ENCODE measurements around the gene MAN1A1. TPM values are rescaled to one million over a fixed set of nuclear protein-coding genes. Genes with fewer than 3 reads are reported as not detected.

The MAN1A1 gene
- total RNA-seq, 1 donor from 2014 or later = 35.4 TPM

- no peak for DNase-seq (ENCODE audit: extremely low read depth, low read depth, low spot score)
Observed at GRCh38 chr6:119152187-119152586, 197.4 kb downstream of the MAN1A1 start.

- DNase-seq (ENCODE audit: extremely low read depth, low read depth, low spot score) = no peak
Observed at GRCh38 chr6:119148825-119149525, 200.6 kb downstream of the MAN1A1 start.

GRCh38 chr6:119148098-119148824 lies 201.3 kb downstream of the MAN1A1 start:
- DNase-seq (ENCODE audit: extremely low read depth, low read depth, low spot score) = peak; percentile 63

GRCh38 chr6:119147101-119148053 lies 202.2 kb downstream of the MAN1A1 start:
- peak; percentile 69 for DNase-seq (ENCODE audit: extremely low read depth, low read depth, low spot score)

- no peak for DNase-seq (ENCODE audit: extremely low read depth, low read depth, low spot score)
Observed at GRCh38 chr6:119145111-119145510, 204.4 kb downstream of the MAN1A1 start.

- DNase-seq (ENCODE audit: extremely low read depth, low read depth, low spot score) = no peak
Observed at GRCh38 chr6:119142637-119143036, 206.9 kb downstream of the MAN1A1 start.

GRCh38 chr6:119142041-119142440 lies 207.5 kb downstream of the MAN1A1 start:
- DNase-seq (ENCODE audit: extremely low read depth, low read depth, low spot score) = no peak

GRCh38 chr6:119140196-119141140 lies 209.1 kb downstream of the MAN1A1 start:
- no peak for DNase-seq (ENCODE audit: extremely low read depth, low read depth, low spot score)

GRCh38 chr6:119138906-119139541 lies 210.5 kb downstream of the MAN1A1 start:
- no peak for DNase-seq (ENCODE audit: extremely low read depth, low read depth, low spot score)

- no peak for DNase-seq (ENCODE audit: extremely low read depth, low read depth, low spot score)
Observed at GRCh38 chr6:119137194-119138072, 212.1 kb downstream of the MAN1A1 start.

GRCh38 chr6:119134752-119135151 lies 214.8 kb downstream of the MAN1A1 start:
- no peak for DNase-seq (ENCODE audit: extremely low read depth, low read depth, low spot score)

- no peak for DNase-seq (ENCODE audit: extremely low read depth, low read depth, low spot score)
Observed at GRCh38 chr6:119133400-119133799, 216.2 kb downstream of the MAN1A1 start.

- DNase-seq (ENCODE audit: extremely low read depth, low read depth, low spot score) = no peak
Observed at GRCh38 chr6:119132261-119132981, 217.1 kb downstream of the MAN1A1 start.

- peak; percentile 60 for DNase-seq (ENCODE audit: extremely low read depth, low read depth, low spot score)
Observed at GRCh38 chr6:119129968-119130484, 219.5 kb downstream of the MAN1A1 start.

- DNase-seq (ENCODE audit: extremely low read depth, low read depth, low spot score) = peak; percentile 67
Observed at GRCh38 chr6:119129148-119129967, 220.2 kb downstream of the MAN1A1 start.

- DNase-seq (ENCODE audit: extremely low read depth, low read depth, low spot score) = no peak
Observed at GRCh38 chr6:119128252-119128912, 221.2 kb downstream of the MAN1A1 start.
